Measurements from ENCODE around the gene PEPD.

DNA sequence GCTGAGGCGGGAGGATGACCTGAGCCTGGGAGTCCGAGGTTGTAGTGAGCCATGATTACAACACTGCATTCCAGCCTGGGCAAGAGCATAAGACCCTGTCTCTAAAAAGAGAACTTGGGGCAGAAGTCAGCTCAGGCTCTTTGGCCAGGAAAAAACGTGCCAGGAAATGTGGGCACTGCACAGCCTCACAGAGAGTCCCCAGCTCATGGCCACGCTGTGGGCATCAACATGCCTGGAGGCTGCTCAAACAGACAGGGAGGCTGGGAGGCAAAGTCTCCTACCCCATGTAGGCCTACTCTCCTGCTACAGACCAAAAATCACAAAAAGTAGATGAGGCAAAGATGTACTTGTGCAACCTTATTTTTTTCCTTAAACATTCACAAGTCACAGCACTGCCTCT lies 49.4 kb downstream of the PEPD start:
- TF ChIP-seq, protein P1, sequence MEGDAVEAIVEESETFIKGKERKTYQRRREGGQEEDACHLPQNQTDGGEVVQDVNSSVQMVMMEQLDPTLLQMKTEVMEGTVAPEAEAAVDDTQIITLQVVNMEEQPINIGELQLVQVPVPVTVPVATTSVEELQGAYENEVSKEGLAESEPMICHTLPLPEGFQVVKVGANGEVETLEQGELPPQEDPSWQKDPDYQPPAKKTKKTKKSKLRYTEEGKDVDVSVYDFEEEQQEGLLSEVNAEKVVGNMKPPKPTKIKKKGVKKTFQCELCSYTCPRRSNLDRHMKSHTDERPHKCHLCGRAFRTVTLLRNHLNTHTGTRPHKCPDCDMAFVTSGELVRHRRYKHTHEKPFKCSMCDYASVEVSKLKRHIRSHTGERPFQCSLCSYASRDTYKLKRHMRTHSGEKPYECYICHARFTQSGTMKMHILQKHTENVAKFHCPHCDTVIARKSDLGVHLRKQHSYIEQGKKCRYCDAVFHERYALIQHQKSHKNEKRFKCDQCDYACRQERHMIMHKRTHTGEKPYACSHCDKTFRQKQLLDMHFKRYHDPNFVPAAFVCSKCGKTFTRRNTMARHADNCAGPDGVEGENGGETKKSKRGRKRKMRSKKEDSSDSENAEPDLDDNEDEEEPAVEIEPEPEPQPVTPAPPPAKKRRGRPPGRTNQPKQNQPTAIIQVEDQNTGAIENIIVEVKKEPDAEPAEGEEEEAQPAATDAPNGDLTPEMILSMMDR (IDR thresholded peaks at IDR 0.05; ENCODE audit: poor library complexity, severe bottlenecking): no peak
- no peak for TF ChIP-seq EZH2 (IDR thresholded peaks at IDR 0.05; ENCODE audit: borderline replicate concordance, insufficient read depth, low read length, poor library complexity, severe bottlenecking)
- TF ChIP-seq RAD21 (conservative IDR thresholded peaks at IDR 0.05): no peak
- TF ChIP-seq POLR2AphosphoS5 (IDR thresholded peaks at IDR 0.05): no peak
- TF ChIP-seq TAF1 (IDR thresholded peaks at IDR 0.05; ENCODE audit: low read depth): no peak
- no peak for TF ChIP-seq EP300 (conservative IDR thresholded peaks at IDR 0.05; ENCODE audit: poor library complexity, severe bottlenecking)
